Chondrocyte (in vitro differentiated cells): ENCODE results near the gene ZNF207. TPM values are rescaled to one million over a fixed set of nuclear protein-coding genes. Genes with fewer than 3 reads are reported as not detected.
A peak's percentile ranks its signal among the peaks of the same experiment; 100 is the strongest.
"Not testable (repeated sequence)": the region's sequence is repeated elsewhere in the genome, so short reads cannot be mapped to it uniquely, and the experiment has no call there.

Experiments used
- DNase-seq: peaks from one replicate; pipeline ENCODE4 v3.0.0; 2021; ENCODE audit warnings: mixed read lengths, low spot score
- H3K27ac Mint-ChIP-seq: one replicate; pipeline ENCODE4 v1.8.0; 2021; ENCODE audit warnings: mild to moderate bottlenecking, moderate library complexity, mixed read lengths; ENCODE audit not compliant: unreplicated experiment
- H3K27me3 Mint-ChIP-seq: 2 replicates; pipeline ENCODE4 v1.8.0; 2021; ENCODE audit warnings: low read depth, mixed read lengths
- H3K36me3 Mint-ChIP-seq: 2 replicates; pipeline ENCODE4 v1.8.0; 2021; ENCODE audit warnings: low read depth, mixed read lengths
- H3K4me1 Mint-ChIP-seq: 2 replicates; pipeline ENCODE4 v1.8.0; 2021; ENCODE audit warnings: low read depth, mild to moderate bottlenecking, mixed read lengths
- H3K4me3 Mint-ChIP-seq: one replicate; pipeline ENCODE4 v1.8.0; 2021; ENCODE audit warnings: mild to moderate bottlenecking, moderate library complexity, mixed read lengths; ENCODE audit not compliant: unreplicated experiment
- H3K9me3 Mint-ChIP-seq: 2 replicates; pipeline ENCODE4 v1.8.0; 2021; ENCODE audit warnings: low read depth, mixed read lengths
- CTCF ChIP-seq: fragments of 200-600 bp; sonication (generic); IDR thresholded peaks from 2 replicates; pipeline ENCODE4 v1.5.0; 2021; ENCODE audit warnings: antibody characterized with exemption, mild to moderate bottlenecking, moderate library complexity
- total RNA-seq: library from RNA; stranded (reverse); gene quantifications from 3 replicates; pipeline ENCODE4 v1.2.1, GENCODE V29; 2021

The ZNF207 gene
- total RNA-seq, 1 donor from 2014 or later = 107 TPM

GRCh38 chr17:32318071-32318470 lies 31.9 kb upstream of the ZNF207 start:
- Mint-ChIP-seq H3K4me3 (no peak overlapping the region), H3K27ac (no peak overlapping the region), H3K27me3 (peaks cover 13% of the 10 kb centered on the region), H3K36me3 (no peaks in the 10 kb centered on the region), H3K4me1 (no peaks in the 10 kb centered on the region), H3K9me3 (no peaks in the 10 kb centered on the region)
- no peak for TF ChIP-seq CTCF
- peak; percentile 2 for DNase-seq

GRCh38 chr17:32319548-32319905 lies 30.4 kb upstream of the ZNF207 start:
- no peak overlapping the region for H3K4me3 Mint-ChIP-seq

GRCh38 chr17:32320080-32320479 lies 29.9 kb upstream of the ZNF207 start:
- H3K4me3 Mint-ChIP-seq, H3K27me3 Mint-ChIP-seq, H3K36me3 Mint-ChIP-seq, H3K27ac Mint-ChIP-seq, H3K9me3 Mint-ChIP-seq, H3K4me1 Mint-ChIP-seq: not testable (repeated sequence)
- DNase-seq = peak; percentile 18

More at GRCh38 chr17:32319548-32319905, 30.4 kb upstream of the ZNF207 start:
- H3K27ac Mint-ChIP-seq = no peak overlapping the region
- H3K4me1 Mint-ChIP-seq = no peaks in the 10 kb centered on the region
- no peaks in the 10 kb centered on the region for H3K36me3 Mint-ChIP-seq
- H3K9me3 Mint-ChIP-seq = no peaks in the 10 kb centered on the region
- peak; percentile 66 for DNase-seq
- peak; percentile 90 for TF ChIP-seq CTCF
- peaks cover 13% of the 10 kb centered on the region for H3K27me3 Mint-ChIP-seq

GRCh38 chr17:32320847-32321246 lies 29.1 kb upstream of the ZNF207 start:
- Mint-ChIP-seq H3K27me3 (peaks cover 2% of the 10 kb centered on the region), H3K9me3 (no peaks in the 10 kb centered on the region), H3K27ac (no peak overlapping the region), H3K36me3 (no peaks in the 10 kb centered on the region), H3K4me3 (no peak overlapping the region), H3K4me1 (no peaks in the 10 kb centered on the region)
- TF ChIP-seq CTCF = no peak
- DNase-seq = peak; percentile 62

- Mint-ChIP-seq H3K4me1 (no peaks in the 10 kb centered on the region), H3K36me3 (no peaks in the 10 kb centered on the region), H3K27ac (no peak overlapping the region)
Observed at GRCh38 chr17:32323046-32323445, 26.9 kb upstream of the ZNF207 start.

More at GRCh38 chr17:32323046-32323445, 26.9 kb upstream of the ZNF207 start:
- DNase-seq = no peak
- no peak for TF ChIP-seq CTCF
- H3K9me3 Mint-ChIP-seq = no peaks in the 10 kb centered on the region
- no peak overlapping the region for H3K4me3 Mint-ChIP-seq
- H3K27me3 Mint-ChIP-seq = no peaks in the 10 kb centered on the region
